HG03196 (cell line): Measurements from ENCODE around the gene SMYD3.

Experiments
- ATAC-seq: cut with Tn5 transposase; IDR thresholded peaks from one replicate; pipeline ENCODE4 v1.9.1; 2021; ENCODE audit not compliant: unreplicated experiment

The SMYD3 gene

DNA sequence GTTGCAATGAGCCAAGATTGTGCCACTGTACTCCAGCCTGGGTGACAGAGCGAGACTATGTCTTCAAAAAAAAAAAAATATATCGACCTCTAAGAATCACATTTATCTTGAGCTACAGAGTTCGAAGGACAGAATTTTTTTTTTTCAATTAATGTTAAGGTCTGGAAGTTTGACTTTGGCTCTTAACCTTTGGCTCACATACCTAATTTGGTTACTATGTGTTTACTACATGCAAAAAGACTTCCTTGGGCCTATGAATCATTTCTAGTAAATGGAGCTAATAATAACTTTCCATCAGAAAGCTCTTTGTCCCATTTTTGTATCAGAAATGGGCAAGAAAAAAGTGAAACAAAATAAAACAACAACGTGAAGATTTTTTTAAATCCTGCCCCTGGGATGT lies 351.2 kb downstream of the SMYD3 start:
- ATAC-seq, result no peak

DNA sequence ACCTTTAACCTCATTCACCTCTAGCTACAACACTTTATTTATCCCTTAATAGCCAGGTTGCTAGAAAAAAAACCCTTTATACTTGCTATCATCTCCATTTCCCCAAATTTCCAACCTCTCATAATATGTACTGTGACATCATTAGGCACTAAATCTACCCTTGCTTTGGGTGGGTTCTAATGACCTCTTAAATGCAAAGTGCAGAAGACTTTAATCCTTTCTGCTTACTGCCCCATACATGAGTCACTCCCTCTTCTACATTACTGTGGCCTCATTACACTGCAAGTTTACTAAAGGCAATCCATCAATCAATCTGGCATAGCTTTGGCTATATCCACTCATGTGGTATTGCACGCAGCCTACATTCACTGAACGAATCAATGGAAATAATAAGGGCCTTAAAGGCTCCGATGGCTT lies 353.3 kb downstream of the SMYD3 start:
- ATAC-seq, result no peak

DNA sequence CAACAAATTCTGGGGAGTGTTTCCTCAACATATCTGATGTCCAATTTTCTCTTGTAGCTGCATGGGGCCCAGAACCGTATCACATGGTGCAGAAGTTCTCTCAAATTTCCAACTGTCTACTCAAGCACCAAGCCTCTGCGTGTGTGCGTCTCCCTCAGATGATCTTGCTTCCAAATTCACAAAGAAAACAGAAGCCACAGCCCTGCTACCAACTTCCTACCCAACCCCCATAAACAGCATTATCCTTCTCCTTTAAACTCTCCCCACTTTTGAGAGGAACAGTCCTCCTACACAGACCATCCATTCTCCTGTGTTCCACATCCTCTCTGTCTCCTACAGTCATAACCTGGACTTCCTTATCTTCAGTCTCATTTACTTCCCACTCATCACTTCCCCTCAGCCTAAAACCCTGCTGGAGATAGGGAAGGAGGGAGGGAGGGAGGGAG lies 354.1 kb downstream of the SMYD3 start:
- no peak for ATAC-seq

DNA sequence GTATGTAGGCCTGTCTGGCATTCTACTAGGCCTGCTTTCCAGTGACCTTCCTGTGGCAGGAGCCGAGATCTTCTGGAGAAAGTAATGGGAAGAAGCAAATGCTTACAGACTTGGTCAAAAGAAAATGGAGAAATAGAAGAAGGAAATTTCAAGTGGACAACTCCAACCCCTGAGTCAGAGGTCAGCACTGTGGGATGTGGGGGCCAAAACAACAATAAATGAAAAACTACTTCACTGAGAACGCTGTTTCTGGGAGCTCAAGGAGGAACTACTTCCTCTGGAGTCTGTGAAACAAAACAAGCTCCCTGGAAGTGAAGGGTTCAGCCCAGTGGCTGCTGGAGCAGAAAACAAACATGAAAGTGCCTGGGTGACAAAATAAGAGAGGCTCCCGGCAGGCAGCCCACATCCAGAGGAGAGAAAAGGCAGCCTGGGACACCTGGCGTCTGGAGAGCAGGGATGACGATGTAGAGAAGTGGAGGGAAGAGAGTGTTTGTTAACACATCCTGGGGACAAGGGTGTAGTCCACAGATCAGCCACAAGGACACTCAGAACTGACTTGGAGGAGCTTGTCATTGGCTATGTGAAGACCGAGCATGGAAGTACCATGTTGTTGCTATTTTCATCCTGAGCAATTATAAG lies 355.2 kb downstream of the SMYD3 start:
- ATAC-seq, result no peak

DNA sequence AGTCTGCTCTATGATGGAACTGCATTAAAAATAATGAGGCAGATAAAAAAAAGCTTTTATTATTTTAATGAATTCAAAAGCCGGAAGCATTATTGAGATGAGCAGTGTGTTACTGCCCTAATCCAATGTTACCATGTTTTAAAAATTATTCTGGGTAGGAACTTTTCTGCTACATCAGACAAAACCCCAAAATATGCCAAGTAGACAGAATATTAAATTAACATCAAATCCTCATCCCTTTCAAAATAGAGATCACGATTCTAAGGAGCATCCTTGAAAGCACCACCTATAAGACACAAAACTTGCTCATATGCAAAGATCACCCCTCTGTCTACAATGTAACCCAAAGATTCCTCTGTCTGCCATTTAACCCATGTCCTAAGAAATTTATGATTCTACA lies 357.5 kb downstream of the SMYD3 start:
- no peak for ATAC-seq

DNA sequence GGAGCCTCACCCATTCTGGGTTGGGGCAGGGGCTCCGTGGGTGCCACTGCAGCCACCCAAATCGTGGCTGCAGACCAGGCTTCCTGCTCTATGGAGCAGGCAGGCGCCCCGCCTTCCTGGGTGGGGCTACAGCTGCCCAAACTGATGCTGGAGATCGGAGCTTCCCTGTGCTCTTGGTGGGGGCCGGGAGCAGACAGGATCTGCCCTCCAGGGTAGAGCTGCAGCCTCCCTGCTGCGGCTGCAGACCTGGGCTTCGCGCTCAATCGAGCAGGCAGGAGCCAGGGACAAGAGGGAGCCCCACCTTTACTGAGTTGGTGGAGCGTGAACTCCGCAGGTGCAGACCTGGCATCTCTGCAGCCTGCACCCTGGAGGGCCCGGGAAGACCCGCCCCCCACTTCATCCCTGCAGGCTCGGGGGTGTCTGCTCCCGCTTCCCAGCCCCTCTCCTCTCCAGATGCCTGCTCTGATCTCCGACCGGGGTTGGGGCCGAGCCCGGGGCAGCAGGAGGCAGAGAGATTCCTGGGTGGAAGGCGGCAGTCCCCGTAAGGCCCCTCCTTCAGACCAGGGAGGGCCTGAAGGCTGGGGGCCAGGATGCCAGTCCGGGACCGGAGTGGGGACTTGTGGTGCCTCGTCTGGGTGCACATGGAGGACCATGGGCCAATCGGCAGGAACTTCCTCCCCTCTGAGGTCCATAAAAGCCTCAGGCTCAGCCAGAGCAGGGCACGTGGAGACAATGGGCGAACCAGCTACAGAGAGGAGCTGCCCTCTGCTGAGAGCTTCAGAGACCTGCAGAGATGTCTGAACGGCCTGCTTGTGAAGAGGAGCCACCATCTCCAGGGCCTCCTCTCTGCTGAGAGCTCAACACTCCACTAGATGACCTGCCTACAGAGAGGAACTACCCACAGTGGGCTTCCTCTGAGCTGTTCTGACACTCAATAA lies 359.3 kb downstream of the SMYD3 start:
- ATAC-seq, result no peak

DNA sequence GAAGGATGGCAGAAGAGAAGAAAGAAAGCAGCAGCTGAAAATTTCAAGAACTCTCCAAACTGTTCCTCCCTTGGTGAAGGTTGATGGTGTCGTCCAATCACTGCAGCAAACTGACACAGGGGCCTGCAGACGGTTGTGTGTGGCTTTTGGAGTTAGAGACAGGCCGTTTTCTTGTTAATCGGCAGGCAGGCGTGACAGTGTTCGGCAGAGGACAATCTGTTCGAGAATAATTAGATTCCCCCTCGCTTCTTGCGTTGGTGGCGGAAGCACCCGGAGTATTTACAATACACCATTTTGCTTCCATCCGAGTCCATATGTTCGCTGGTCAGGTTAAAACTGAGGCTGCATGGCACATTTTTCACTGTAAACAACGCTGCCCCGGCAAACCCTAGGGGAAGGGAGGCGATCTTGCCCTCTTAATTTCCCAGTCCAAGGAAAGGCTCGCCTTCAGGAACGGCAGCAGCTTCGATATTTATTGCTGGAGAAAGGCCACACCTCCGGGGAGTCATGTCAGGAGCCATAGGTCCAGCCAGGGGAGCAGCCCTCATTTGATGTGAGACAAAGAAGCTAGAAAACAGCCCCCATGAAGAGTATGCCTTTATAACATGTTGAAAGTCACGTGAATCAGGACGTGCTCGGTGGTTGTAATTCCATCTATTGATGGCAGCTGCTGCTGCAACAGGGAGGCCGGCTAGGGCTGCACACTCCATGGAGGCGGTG lies 360.1 kb downstream of the SMYD3 start:
- ATAC-seq, result no peak

DNA sequence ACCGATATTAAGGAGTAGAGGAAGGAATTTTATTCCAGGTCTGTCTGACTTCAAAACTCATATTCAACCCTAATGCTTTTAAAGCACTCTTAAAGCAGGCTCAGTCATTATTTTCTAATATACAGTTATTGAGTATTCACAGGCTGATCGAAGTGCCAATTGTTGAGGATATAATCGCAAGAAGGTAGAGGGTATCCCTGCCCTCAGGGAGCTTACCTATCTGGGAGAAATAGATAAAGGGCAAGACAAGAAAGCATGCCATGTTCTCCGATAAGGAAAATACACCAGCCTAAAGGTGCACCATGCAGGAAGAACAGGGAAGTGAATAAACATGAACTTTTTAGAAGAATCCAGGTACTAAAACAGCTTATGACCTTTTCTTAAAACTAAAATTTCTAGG lies 361.2 kb downstream of the SMYD3 start:
- no peak for ATAC-seq

DNA sequence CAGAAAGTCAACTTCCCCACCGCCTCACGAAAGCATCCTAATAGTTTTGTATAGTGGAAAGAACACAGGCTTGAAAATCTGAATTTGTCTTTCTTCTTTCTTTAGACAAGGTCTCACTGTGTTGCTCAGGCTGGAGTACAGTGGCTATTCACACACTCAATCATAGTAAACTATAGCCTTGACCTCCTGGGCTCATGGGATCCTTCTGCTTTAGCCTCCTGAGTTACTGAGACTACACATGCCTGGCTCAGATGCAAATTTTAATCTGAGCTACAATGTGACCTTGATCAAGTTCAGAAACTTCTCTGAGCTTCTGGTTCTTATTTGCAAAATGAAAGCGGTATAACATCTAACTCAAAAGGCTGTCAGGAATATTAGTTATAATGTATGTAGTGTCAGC lies 362.1 kb downstream of the SMYD3 start:
- ATAC-seq, result no peak

DNA sequence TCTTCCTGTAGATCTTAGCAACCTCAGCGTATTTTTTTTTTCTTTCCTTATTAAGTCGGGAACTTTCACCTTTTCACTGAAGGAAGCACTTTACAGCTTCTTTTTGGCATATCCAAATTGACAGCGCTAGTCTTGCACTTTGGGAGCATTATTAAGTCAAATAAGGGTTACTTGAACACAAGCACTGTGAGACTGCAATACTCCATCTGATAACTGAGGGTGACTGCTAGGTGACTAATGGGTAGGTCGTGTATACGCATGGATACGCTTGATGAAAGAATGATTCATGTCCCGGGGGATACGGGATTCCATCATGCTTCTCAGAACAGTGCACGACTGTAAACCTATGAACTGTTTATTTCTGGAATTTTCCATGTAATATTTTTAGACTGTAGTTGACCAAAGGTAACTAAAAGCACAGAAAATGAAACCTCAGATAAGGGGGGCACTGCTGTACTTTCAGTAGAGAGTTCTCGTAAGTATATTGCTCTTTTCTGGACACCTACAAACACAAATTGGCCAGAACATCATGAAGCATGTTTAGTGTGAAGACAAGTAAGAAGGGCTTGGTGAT lies 364.7 kb downstream of the SMYD3 start:
- ATAC-seq, result no peak

DNA sequence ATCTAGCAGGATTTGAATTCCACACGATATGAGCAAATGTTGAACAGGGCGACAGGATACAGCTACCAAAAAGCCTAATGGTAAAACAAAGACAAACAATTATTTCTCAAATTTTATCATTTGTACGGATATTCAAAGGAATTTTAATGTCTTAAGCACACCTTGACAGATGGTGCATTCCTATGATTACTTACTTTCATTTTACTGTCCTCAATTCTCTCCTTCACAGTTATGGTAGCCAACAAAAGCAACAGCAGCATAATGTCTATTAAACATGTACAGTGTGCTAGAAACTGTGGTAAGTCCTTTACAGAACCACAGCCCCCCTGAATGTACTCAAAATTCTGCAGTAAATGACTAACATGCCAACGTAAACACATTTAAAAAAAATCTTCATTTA lies 365.8 kb downstream of the SMYD3 start:
- no peak for ATAC-seq

DNA sequence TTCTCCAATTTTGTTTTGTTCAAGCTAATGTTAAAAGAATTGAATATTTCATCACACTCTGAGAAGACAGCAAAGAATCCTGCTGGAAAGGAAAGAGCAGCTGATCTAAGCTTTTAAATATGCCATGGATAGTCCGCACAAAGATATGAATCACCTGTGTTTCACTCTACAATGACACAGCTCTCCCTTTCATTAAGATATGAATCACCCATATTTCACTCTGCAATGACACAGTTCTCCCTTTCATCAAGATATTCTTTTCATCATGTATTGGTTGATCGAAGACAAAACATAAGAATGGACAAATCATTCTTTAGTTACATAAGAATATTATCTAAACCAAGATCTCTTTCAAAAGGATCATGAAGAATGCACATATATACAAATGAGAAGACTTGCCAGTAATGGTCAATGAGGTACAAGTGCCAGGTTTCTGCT lies 367.3 kb downstream of the SMYD3 start:
- no peak for ATAC-seq

DNA sequence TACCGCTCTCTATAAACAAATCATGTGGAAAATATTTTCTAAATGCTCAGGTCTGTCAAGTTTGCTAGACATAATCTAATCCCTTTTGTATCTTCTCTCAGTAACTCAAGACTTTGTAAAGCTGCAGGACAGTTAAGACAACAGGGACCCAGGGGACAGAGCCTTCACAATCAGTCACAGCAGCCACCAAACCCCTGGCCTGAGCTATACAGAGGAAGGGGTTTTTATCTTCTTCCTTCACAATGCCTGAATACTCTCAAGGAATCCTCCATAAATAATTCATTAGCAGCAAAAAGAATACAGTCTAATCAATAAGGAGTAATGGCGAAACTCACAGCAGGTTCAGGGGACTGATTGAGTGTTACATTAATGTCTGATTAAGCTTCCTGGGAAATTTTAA lies 368.3 kb downstream of the SMYD3 start:
- ATAC-seq, result no peak

DNA sequence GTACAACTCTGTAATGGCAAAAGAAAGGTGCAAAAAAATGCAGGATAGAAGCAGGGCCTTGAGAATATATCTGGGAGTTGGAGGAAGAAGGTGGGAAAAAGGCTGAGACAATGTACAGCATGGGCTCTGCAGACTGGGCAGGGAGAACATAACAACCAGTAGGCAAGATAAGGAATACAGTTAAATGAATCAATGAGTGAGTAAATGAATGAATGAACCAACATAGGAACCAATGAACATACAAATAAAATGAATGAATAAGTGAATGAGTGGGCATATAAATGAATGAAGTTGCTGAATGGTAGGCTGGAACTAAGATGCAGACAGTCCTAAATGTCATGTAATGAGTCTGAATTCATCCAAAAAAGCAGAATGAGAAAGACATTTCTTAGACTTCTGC lies 370.6 kb downstream of the SMYD3 start:
- ATAC-seq, result no peak

DNA sequence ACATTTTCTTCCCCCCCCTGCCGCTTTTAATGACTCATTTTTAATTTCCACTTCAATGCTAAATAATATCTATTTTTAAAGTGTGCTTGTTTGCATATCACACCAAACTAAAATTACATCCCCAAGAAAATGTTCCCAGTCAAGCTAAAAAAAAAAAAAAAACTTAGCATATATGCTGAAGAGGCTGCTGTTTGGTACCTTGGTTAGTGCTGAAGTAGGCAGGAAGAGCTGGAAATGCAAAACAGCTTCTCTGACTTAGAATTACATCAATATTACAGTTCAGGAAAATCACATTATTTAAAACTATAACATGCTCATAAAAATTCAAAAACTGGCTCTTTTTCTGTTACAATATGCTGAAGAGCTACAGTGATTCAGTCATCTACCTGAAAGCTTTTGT lies 372.3 kb downstream of the SMYD3 start:
- ATAC-seq, result no peak

DNA sequence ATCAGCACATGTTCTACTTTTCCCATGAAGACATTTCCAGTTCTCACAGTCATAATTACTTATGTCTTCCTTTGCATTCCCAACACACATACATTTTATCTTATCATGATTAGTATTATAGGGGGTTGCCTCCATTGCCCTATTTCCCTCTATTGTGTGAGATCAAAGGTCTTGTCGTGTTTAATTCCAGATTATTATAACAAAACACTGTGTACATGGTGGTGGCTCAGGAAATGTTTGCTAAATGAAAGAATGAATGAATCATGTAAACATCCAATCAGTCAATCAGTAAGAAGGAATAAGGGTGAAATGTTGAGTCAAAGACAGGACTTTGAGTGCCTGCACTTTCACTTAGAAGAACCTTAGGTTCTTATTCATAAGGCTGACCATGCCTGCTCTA lies 376.0 kb downstream of the SMYD3 start:
- ATAC-seq, result no peak

DNA sequence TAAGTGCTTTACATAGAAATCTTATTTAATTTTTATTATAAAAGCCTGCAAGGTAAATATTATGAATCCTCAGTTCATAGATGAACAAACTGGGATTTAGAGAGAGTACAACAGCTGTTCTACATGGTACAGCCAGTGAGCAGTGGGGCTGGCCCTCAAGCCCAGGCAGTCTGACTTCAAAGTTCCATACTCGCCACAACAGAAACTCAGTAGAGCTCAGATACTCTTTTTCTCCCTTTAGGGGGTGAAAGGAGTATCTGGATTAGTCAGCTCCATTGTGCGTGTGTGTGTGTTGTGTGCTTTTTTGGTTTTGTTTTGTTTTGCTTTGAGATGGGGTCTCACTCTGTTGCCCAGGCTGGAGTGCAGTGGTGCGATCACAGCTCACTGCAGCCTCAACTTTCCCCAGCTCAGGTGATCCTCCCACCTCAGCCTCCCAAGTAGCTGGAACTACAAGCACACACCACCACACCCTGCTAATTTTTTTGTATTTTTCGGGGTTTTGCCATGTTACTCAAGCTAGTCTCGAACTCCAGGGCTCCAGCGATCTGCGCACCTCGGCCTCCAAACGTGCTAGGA lies 378.5 kb downstream of the SMYD3 start:
- ATAC-seq, result no peak

DNA sequence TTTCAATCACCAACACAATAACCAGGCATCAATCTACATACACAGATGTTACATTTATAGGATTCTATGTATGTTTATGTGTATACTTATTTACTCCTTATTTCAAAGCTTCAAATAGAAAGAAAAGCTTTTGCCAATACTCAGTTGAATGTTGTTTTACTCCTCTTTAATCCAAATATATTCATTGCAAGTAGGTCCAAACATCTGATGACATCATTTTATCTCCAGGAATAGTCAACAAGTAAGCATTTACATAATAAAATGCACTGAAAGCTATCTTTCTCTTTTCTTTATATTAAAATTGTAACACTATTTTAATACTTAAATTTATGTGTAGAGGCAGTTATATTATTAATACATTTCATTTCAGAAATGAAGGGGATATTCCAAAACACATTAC lies 380.5 kb downstream of the SMYD3 start:
- no peak for ATAC-seq

DNA sequence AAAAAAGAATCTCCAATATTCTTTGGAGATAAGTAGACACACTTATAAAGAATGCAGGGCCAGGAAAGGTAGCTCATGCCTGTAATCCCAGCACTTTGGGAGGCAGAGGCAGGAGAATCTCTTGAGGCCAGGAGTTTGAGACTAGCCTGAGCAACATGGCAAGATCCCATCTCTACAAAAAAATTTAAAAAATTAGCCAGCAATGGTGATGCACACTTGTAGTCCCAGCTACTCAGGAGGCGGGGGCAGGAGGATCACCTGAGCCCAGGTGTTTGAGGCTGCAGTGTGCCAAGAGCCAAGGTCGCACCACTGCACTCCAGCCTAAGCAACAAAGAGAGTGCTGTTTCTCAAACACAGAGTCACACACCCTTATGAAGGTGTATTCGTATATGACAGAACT lies 385.0 kb downstream of the SMYD3 start:
- no peak for ATAC-seq

DNA sequence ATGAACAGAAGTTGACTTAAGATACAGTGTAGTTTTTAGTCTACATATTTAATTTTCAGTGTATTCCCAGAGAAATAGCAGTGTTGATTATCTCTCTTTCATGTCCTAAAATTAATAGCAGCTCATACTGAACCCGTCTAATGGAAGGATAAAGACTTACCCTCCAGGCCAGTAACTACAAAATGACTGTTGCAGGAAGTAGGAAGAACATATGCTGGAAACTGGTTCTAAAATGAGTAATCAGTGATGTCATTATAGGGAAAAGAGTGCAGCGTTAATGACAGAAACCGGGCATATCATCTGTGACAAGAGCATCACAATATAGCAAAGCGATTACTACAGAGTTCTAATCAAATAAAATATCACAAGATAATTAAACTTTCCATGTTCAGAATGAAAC lies 385.5 kb downstream of the SMYD3 start:
- no peak for ATAC-seq
